Measurements from ENCODE around the gene PDE4B. TPM values are rescaled to one million over a fixed set of nuclear protein-coding genes. Genes with fewer than 3 reads are reported as not detected.

Gene PDE4B
- total RNA-seq, 2 experiments from 2014 or later: 2.4 to 3.1 TPM

DNA sequence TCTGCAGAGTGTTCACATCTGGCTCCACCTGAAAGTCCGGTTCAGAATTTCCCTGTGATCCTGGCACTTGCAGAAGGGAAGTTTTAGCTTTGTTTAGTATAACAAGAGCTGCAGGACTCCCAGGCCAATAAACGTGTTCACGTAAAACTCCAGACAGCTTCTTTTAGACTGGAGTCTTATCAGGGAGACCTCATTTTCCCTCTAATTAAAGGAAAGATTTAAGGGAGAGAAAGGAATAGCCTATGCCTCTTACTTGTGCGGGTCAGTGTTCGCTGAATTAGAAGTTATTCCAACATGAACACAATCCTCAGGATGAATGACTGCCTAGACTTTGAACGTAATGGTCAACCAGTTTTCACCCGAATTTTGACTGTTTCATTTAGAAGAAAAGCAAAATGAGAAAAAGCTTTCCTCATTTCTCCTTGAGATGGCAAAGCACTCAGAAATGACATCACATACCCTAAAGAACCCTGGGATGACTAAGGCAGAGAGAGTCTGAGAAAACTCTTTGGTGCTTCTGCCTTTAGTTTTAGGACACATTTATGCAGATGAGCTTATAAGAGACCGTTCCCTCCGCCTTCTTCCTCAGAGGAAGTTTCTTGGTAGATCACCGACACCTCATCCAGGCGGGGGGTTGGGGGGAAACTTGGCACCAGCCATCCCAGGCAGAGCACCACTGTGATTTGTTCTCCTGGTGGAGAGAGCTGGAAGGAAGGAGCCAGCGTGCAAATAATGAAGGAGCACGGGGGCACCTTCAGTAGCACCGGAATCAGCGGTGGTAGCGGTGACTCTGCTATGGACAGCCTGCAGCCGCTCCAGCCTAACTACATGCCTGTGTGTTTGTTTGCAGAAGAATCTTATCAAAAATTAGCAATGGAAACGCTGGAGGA lies 539.2 kb downstream of the PDE4B start:
- intact Hi-C loops (cut with micrococcal nuclease; ENCODE audit: unreplicated experiment): loop anchor here (1.0 to 5.0 kb wide), 4 partner anchors 49 to 435 kb away; no protein-coding TSS in a partner anchor
- H4K20me1 ChIP-seq (ENCODE audit: insufficient read depth, low read length): no peaks in the 10 kb centered on the region
- ChIA-PET POLR2A (interaction anchor here (0.6 to 9.5 kb wide), 27 partner anchors 8 to 375 kb away, joined by 3 to 97 read pairs (median 5); no protein-coding TSS in a partner anchor), CTCF (ENCODE audit: unreplicated experiment) (interaction anchor here (0.5 to 1.7 kb wide), 8 partner anchors 11 to 797 kb away, joined by 3 to 6 read pairs (median 4); no protein-coding TSS in a partner anchor)
- H3K9me3 ChIP-seq (ENCODE audit: low read length): no peaks in the 10 kb centered on the region
- H3K4me1 ChIP-seq (ENCODE audit: insufficient read depth, low read length, poor library complexity, severe bottlenecking): peaks cover 71% of the 10 kb centered on the region
- DNase-seq (ENCODE audit: low spot score): peak; percentile 61
- TF ChIP-seq, protein P1, sequence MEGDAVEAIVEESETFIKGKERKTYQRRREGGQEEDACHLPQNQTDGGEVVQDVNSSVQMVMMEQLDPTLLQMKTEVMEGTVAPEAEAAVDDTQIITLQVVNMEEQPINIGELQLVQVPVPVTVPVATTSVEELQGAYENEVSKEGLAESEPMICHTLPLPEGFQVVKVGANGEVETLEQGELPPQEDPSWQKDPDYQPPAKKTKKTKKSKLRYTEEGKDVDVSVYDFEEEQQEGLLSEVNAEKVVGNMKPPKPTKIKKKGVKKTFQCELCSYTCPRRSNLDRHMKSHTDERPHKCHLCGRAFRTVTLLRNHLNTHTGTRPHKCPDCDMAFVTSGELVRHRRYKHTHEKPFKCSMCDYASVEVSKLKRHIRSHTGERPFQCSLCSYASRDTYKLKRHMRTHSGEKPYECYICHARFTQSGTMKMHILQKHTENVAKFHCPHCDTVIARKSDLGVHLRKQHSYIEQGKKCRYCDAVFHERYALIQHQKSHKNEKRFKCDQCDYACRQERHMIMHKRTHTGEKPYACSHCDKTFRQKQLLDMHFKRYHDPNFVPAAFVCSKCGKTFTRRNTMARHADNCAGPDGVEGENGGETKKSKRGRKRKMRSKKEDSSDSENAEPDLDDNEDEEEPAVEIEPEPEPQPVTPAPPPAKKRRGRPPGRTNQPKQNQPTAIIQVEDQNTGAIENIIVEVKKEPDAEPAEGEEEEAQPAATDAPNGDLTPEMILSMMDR (conservative IDR thresholded peaks at IDR 0.05; ENCODE audit: low read length): no peak
- no peaks in the 10 kb centered on the region for H3K9me2 ChIP-seq (ENCODE audit: insufficient read depth, low read length)
- peak overlapping the region; percentile 80 for H3K4me2 ChIP-seq (ENCODE audit: low read length)
- BruUV-seq (replicated peaks): no TSS peak
- peak overlapping the region; percentile 93 for H3K27ac ChIP-seq (ENCODE audit: low read depth, low read length, poor library complexity, severe bottlenecking)
- no peaks in the 10 kb centered on the region for H3K36me3 ChIP-seq (ENCODE audit: insufficient read depth, low read length)
- H2AFZ ChIP-seq (ENCODE audit: low read length): peak overlapping the region; percentile 87; the same call in 1 of the 2 replicates
- peaks cover 37% of the 10 kb centered on the region; the same call in 1 of the 2 replicates for H3K79me2 ChIP-seq (ENCODE audit: insufficient read depth, low read depth, low read length)
- peak overlapping the region; percentile 77 for H3K4me3 ChIP-seq (ENCODE audit: low read depth, low read length, poor library complexity, severe bottlenecking)

DNA sequence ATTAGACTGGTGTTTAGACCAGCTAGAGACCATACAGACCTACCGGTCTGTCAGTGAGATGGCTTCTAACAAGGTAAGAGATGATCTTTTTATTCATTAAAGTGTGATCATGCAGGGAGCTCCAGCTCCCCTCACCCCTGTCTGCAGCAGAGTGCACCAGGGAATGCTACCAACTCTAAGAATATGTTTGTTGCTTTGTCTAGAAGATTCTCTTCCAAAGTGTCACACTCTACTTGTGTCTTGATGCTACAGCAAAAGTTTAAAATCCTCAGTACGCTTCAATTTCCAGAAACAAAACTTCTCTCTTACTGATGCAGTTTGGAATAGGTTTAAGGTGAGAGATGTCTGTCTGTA lies 539.8 kb downstream of the PDE4B start:
- peak overlapping the region; percentile 87; the same call in 1 of the 2 replicates for H2AFZ ChIP-seq (ENCODE audit: low read length)
- POLR2A ChIA-PET: interaction anchor here (0.5 to 9.5 kb wide), 25 partner anchors 9 to 1340 kb away, joined by 3 to 97 read pairs (median 5); no protein-coding TSS in a partner anchor
- CTCF ChIA-PET (ENCODE audit: unreplicated experiment): interaction anchor here (0.9 to 1.7 kb wide), 6 partner anchors 10 to 114 kb away, joined by 3 to 6 read pairs (median 4); no protein-coding TSS in a partner anchor
- no TSS peak for BruUV-seq (replicated peaks)
- H3K79me2 ChIP-seq (ENCODE audit: insufficient read depth, low read depth, low read length): peaks cover 43% of the 10 kb centered on the region; the same call in 1 of the 2 replicates
- peak overlapping the region; percentile 77 for H3K4me3 ChIP-seq (ENCODE audit: low read depth, low read length, poor library complexity, severe bottlenecking)
- no peak for TF ChIP-seq EZH2phosphoT487 (IDR thresholded peaks at IDR 0.05; ENCODE audit: borderline replicate concordance, low read depth, low read length)
- TF ChIP-seq, protein P1 (conservative IDR thresholded peaks at IDR 0.05; ENCODE audit: low read length): no peak
- peak overlapping the region; percentile 80 for H3K4me2 ChIP-seq (ENCODE audit: low read length)
- no peaks in the 10 kb centered on the region for H4K20me1 ChIP-seq (ENCODE audit: insufficient read depth, low read length)
- DNase-seq (ENCODE audit: low spot score): no peak
- intact Hi-C loops (cut with micrococcal nuclease; ENCODE audit: unreplicated experiment): loop anchor here (2.0 to 5.0 kb wide), 3 partner anchors 50 to 435 kb away; no protein-coding TSS in a partner anchor
- H3K9me2 ChIP-seq (ENCODE audit: insufficient read depth, low read length): no peaks in the 10 kb centered on the region
- H3K9me3 ChIP-seq (ENCODE audit: low read length): no peaks in the 10 kb centered on the region
- H3K27ac ChIP-seq (ENCODE audit: low read depth, low read length, poor library complexity, severe bottlenecking): peak overlapping the region; percentile 93
- H3K36me3 ChIP-seq (ENCODE audit: insufficient read depth, low read length): no peaks in the 10 kb centered on the region
- peaks cover 74% of the 10 kb centered on the region for H3K4me1 ChIP-seq (ENCODE audit: insufficient read depth, low read length, poor library complexity, severe bottlenecking)
